SKM-1 treated with dmso at 0.1 percent for 144 hours (cell line): Measurements from ENCODE around the gene CREB3.
A peak's percentile ranks its signal among the peaks of the same experiment; 100 is the strongest.

ENCODE experiments used
- DNase-seq: peaks from one replicate; lab custom pipeline; 2025; ENCODE audit not compliant: unreplicated experiment; lab: John Stamatoyannopoulos, UW

The CREB3 gene

DNA sequence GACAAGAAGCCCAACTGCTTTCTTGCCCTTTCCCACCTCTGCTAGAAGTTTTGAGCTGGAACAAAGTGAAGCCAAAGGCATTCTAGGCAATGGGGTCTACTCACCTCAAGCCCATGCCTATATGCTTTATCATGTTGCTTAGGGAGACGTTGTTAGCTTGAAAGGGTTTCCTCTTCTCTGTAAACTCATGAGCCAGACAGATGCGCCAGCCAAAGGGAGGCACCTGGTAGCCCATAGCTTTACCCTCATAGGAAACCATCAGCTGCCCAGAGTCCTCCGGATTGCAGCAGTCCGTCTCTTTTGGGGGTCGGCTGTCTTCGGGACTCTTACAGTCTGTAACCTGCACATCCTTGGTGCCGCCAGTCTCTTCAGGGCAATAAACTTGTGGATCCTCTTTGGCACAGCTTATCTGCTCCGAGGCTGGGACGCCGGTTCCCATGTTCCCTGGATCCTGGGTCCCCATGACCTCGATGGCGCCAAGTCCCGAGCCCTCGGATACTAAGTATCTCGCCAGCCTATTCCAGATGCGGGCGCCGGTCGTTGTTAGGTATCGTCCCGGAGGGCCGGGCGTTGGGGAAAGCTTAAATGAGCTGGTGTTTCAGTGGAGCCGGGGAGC lies 15.9 kb downstream of the CREB3 start:
- no peak for DNase-seq

DNA sequence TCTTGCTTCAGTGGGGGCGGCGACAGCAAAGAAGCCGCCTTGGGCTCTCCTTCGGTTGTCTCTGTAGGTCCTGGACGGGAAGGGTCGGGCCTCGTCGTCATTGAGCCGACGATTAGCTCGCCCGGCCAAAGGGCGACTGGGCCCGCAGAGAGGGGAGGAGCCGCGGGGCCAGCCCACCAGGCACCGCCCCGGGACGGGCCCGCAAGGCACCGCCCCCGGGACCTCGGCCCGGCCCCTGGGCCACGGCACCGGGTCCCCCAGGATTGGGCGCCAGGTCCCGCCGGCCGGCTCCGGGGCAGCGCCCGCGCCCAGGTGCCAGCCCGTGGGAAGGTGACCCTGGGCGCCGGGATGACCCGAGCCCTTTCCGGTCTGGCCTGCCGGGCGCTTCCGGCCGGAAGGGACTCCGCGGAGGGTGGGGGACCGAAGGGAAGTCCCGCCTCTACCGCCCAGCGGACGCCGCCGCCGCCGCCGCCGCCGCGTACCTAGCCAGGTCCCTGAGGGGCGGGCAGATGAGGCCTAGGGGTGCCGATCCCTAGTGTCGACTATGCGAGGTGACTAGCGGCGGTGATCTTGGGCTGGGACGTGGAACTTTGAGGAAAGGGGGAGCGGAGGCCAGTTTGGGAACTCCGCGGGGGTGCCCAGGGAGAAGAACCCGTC lies 16.5 kb downstream of the CREB3 start, which contains the start of the genes GBA2 and RGP1:
Gene GBA2 (minus strand): TSS at position 371 of the 657 bp plus-strand sequence. CDS start 524 bp downstream, outside the sequence.
Gene RGP1 (plus strand): TSS at position 430 of the 657 bp plus-strand sequence. CDS start 469 bp downstream, outside the sequence.
- DNase-seq = peak; percentile 53

DNA sequence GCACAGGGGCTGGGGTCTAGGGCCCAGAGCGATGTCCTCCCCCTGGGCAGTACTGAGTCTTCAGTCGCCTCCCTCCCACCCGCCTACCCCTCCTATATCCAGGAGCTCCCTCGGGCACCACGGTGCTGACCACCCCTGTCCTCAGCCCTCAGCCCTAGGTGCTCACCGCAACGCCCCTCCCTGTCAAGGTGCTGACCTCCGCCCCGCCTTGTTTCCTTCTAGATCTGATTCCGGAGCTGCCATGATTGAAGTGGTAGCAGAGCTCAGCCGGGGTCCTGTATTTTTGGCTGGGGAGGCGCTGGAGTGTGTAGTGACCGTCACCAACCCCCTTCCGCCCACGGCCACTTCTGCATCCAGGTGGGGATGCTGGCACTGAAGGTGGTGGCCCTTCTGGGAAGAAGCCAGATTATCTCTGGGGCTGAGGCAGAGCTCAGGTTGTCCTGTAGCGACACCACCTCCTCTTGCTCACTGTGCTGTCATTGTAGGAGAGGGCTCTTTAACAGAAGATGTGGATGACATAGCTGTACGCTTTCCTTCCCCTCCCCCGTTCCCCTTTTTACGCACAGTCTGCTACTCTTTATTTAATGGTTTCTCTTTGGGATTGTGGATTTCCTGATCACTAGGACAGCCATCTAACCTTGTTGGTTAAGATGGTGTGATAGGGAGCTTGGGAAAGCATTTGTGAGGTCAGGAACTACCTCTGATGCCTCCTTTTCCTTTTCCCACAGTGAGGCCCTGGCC lies 17.2 kb downstream of the CREB3 start:
- no peak for DNase-seq

DNA sequence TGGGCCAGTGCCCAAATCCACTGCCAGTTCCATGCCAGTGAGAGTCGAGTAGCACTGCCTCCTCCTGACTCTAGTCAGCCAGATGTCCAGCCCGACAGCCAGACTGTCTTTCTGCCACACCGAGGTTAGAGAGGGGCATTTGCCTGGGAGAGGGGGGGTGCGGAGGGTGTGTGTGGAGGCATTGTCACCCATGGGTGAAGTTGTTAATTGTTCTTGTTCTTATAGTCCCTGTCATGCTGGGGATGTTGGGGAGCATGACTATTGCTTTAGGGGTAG lies 17.7 kb downstream of the CREB3 start:
- DNase-seq = no peak

DNA sequence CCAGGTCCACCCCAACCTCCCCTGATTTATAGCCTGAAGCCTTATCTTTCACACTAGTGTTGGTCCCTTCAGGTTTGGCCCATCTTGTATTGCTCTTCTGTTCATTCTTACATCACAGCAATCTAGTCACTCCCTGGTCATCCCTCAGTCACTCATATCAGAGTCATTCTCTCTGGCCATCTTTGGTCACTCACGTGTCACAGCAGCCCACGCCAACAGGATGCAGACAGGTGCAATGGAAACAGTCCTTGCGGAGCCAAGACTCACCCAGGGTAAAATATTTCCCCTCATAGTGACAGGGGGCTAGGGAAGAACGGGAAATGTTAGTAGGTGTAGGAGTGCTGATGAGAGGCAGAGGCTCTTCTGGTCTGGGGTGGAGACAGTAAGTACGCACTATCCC lies 21.0 kb downstream of the CREB3 start:
- no peak for DNase-seq

DNA sequence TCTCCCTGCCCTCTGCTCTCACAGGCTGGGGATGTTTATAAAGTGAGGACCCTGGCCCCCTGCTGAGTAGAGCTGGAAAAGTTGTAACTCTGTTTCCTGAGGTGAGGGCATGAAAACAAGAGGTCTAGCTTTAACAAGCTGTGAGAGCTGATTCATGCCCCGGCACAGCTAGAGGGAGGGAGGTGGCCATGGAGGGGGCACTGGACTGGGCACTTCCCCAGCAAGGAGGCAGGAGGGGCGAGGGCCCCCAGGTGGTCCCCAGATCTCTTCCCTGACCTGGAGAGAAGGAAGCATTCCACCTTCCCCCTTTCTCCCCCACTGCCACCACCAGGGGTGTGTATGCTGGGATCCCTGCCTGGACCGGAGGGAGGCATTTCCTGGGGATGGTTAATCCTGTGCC lies 21.8 kb downstream of the CREB3 start, which contains the start of gene MSMP:
Gene MSMP (minus strand): TSS at position 13 of the 400 bp plus-strand sequence. CDS start 147 bp downstream, outside the sequence.
- no peak for DNase-seq

DNA sequence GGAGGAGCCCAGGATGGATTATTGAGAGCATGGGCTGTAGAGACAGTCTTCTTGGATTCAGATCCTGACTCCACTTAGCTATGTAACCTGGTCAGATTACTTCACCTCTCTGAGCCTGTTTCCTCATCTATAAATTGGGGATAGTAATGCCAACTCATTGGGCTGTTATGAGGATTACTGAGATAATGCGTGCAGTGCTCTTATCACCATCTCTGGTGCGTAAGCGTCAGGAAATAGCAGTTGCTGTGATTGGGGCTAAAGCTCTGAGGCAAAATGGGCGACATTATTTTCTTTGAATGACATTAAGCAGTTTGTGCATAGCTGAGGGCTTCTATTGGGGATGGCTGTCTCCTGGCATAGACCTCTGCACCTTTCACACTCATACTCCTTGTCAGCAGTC lies 22.6 kb downstream of the CREB3 start:
- no peak for DNase-seq

DNA sequence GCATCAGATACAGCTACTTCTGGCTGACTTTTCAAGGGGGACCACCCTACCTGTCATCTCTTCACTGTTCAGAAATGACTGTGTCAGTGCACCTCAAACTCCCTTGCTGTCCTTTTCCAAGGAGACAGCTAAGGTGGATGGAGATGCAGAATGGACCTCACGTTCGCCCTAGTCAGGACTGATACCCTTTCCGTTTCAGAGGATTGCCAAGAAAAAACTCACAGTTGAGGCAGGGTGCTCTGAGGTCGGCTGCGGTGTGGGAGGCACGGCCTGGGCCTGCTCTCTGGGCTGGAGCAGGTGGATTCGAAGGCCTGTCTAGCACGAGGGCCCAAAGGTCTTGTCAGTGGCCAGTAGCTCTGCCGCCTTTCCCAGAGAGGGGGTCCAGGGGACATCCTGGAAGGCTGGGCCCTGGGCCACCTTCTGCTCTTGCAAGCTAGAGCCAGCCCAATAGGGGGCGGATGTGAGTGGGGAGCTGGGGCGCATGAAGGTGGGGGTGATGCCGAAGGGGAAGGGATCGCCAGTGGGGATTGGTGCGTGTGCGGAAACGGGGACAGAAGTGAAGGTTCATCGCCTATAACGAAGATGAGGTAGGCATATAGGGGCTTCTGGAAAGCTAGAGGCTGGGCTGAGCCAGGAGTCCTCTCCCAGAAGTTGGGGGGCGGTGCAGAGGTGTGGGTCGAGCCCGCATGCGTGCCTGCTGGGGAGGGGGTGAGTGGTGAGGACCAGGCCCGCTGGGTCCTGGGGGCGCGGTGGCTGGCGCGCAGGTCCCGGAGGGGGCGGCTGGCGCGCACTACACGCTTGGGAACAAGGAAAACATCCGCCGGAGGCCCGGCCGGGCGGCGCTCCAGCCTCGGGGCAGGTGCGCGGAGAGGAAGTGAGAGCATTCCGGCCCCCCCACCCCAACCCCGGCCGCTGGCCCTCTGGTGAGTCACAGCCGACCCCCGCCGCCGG lies 24.1 kb downstream of the CREB3 start:
- peak; percentile 61 for DNase-seq

DNA sequence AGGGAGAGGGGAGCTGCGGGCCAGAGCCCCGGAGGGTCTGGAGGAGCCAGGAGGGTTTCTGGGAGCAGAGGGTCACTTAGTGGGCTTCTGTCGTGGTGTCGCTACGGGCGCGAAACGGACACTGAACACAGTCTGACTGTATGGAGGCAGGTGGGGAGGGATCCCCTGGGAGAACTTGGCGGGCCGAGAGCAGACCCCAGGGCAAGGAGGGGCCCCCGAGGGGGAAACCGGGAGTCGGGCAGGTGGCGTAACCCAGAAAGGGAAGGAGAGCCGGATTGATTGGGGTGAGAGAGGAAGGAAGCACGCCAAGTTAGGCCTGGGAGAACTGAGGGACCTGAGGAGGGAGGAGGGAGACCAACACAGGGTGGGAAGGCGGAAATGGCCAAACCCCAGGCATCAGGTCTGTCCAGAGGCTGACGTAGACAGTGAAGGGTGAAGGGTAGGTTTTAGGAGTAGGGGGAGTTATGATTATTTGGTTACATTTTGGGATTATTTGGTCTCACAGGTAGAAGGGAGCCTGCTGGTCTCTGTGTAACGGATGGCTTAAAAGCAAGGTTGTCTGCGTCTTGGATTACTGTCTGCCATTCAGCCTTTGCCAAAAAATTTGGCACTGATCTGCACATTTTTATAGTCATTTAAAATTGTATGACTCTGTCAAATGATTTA lies 24.9 kb downstream of the CREB3 start:
- peak; percentile 53 for DNase-seq

DNA sequence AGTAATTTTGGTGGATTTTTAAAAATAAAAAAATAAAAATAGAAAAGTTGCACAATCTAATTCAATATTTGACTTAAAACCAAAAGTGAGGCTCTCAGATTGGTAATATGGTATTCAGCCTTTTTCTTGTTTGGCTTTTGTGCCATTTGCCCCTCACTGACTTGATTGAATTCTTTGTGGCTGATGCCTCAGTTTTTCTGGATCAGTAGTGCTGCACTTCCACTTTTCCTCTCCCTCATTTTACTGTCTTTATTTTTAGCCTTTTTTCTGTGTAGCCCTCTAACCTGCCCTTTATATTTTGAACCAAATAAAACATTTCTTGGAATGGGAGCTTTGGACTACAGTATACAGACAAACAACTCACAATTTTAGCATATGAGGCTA lies 25.4 kb downstream of the CREB3 start:
- DNase-seq = no peak

DNA sequence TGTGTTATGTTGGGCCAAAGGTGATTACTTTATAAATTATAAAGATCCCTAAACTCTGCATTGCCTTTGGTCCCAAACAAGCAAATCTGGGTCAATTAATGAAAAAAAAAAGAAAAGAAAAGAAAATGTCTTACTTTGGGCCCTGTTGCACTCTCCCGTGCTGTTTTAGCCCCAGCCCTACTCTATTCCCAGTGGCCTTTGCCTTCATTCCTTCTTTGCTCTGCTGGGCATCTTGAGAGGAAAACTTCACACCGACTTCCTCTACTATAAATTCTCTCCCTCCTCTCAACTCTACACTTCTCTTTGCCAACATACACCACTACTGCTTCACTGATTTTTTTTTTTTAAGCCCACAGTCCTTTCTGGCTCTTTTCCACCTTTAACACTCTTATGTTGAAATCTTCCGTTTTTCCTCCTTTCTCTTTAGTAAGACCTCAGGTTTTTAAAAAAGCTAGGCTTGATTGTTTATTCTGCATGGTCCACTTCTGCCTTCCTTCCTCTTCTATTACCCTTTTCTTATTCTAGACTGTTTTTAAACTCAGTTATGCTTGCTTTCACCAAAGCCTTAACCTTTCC lies 26.1 kb downstream of the CREB3 start:
- no peak for DNase-seq

DNA sequence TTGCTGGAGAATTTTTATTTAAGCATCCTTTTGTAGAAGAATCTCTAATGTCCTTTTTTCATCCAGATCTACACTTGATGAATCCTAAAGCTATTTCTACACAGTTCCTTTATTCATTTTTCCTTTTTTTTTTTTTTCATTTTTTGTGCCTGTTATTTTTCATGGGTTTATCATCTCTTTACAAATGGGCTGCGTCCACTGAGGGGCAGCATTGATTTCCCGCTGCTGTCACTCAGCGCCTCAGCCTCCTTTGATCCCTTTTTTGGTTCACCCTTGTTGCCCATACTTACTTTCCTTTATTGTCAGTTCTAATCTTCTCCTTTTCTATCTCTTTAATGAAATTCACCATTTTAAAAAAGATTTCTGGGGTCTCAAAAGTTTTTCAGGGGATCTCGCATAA lies 27.3 kb downstream of the CREB3 start:
- DNase-seq = no peak

DNA sequence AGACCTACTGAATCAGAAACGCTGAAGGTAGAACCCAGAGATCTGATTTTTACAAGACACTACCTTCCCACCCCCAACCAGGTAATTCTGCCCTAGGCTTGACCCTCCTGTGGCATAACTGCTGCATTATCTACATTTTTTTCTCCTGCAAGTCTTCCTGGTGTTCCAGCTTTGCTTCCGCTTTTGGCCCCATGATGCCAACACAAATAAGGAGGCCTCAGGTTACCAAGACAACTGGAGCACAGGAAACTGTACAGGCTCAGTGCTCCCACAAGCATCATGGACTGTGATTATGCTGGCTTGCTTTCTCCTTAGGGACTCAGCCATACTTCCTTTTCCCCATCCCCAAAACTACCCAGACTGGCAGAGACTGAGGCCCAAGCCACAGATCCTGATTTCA lies 28.2 kb downstream of the CREB3 start:
- DNase-seq = no peak

DNA sequence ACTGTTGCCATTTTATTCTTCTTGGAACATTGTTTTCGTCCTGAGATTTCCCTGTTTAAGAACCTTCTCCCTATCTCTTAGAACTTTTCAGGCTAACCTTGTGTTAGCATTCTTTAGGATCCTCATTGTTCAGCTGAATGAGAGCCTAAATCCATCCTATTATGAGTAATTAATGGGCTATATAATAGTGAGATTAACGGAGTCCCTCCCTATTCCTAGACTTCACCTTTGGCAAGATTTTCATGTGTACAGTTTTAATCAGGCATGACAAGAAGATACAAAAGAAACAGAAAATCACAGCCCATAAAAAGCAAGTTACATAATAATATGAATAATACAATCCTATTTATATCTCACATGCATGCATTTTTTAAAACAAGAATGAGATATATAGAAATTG lies 30.7 kb downstream of the CREB3 start:
- DNase-seq = no peak

DNA sequence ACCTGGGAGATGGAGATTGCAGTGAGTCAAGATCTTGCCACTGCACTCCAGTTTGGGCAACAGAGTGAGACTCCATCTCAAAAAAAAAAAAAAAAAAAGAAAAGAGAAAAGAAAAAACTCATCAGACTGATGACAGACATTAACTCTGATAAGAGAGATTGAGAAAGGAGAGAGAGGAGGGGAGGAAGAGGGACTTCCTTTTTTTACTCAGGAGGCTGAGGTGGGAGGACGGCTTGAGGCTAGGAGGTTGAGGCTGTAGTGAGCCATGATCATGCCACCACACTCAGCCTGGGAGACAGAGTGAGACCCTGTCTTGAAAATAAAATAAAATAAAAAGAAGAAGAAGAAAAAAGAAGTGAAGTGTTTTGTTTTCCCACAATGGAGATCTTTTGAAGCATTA lies 31.3 kb downstream of the CREB3 start:
- no peak for DNase-seq

DNA sequence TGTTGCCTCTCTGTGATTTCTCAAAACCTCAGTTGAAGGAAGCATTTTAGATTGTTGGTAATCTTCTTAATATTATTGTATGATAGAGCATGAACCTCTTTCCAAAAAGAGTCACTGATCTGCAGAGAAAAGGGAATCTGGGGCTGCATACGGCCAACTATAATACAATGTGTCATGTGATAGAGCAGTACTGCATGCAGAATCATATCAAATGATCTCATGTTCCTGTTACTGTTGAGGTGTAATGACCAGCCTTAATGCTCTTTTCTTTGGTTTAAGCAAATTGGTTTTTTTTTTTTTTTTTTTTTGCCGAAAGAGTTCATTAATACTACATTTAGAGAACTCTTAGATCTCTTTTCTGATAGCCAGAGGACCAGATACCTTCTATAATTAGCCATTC lies 34.5 kb downstream of the CREB3 start:
- DNase-seq = no peak

DNA sequence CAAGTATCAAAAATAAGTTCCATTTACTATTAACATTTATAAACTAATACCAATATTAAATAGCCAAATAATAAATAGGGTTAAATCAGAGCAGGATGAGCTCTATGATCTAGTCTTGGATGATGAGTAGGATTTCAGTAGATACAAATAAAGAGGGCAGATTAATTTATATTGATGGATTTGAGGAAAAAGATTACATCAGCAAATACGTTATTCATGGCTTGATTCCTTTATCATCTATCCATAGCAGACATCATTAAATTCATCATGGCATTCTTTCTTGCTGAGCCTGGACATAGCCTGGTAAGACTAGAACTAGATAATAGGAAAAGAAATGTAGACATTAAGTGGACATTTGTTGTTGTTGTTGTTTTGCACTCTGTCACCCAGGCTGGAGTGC lies 35.0 kb downstream of the CREB3 start:
- no peak for DNase-seq

DNA sequence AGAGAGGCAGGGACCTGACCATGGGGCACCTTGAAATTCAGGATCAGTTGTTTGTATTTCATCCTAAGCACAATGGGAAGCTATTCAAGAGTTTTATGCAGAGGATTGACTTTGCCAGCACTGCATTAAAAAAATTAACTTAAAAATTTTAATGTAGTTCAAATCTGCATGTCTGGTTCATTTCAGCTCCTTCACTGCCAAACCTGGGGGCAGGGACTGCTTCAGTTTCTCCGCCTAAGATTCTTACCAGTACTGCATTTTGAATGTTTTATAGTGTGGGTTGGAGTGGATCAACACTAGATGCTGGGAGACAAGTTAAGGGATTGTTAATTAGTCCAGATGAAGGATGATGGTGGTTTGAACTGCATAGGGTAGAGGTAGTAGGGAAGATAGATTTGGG lies 37.3 kb downstream of the CREB3 start:
- DNase-seq = no peak

DNA sequence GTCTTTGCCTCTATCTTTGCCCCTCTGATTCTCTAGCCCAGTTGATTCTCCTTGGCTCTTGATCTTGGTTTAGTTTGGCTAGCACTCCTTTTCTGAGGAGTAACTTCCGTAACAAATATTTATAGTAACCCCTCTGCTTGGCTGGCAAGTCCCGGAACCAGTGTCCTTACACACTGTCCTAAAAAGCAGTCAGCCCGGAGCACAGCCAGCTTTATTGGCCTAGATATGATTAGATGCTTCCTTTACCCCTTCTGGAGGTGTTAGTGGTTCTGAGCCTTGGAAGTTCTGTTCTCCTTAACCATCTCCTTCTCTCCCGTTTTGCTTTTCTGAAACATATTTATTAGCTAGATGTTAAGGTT lies 38.6 kb downstream of the CREB3 start:
- DNase-seq = no peak

DNA sequence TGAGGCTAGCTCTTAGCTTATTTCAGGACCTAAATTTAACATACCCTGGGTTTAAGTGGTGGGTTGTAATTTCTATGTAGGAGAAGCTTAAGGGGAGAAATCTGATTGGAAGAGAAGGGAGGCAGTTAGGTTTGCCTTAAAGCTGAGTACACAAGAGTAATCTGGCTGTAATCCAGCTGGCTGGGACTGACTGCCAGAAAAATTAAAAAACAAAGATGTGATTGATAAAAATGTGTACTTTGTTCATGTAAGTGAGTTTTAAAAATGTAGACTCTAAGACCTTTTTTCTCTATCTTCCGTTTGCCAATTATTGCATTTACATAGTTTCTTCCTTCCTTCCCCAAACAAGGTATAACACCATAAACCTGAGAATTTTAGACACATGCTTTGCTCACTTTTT lies 39.1 kb downstream of the CREB3 start:
- no peak for DNase-seq
